SJSA1 (cell line): ENCODE data around the gene PLCL1. TPM values are rescaled to one million over a fixed set of nuclear protein-coding genes. Genes with fewer than 3 reads are reported as not detected.

Source experiments
- DNase-seq, 2 experiments: peaks; one replicate each; pipeline ENCODE4 v3.0.0-alpha.2; 2015 to 2020; ENCODE audit warnings: low spot score in 2 of 2, low read depth in 1 of 2
- H3K27ac ChIP-seq: fragments of 250-450 bp; sonication (Bioruptor Pico); 2 replicates; pipeline ENCODE4 v1.5.1; 2020; ENCODE audit warnings: mild to moderate bottlenecking, moderate library complexity
- H3K27me3 ChIP-seq: fragments of 250-450 bp; sonication (Bioruptor Pico); replicated peaks from 2 replicates; pipeline ENCODE4 v1.5.1; 2020; ENCODE audit warnings: mild to moderate bottlenecking, moderate library complexity
- H3K36me3 ChIP-seq: fragments of 250-450 bp; sonication (Bioruptor Pico); 2 replicates; pipeline ENCODE4 v1.5.1; 2020; ENCODE audit warnings: mild to moderate bottlenecking
- H3K4me1 ChIP-seq: fragments of 250-450 bp; sonication (Bioruptor Pico); replicated peaks from 2 replicates; pipeline ENCODE4 v1.6.1; 2021; ENCODE audit warnings: mild to moderate bottlenecking
- H3K4me3 ChIP-seq: fragments of 250-450 bp; sonication (Bioruptor Pico); 2 replicates; pipeline ENCODE4 v1.5.1; 2020; ENCODE audit warnings: mild to moderate bottlenecking
- H3K9me3 ChIP-seq: fragments of 250-450 bp; sonication (Bioruptor Pico); replicated peaks from 2 replicates; pipeline ENCODE4 v1.5.1; 2020; ENCODE audit warnings: mild to moderate bottlenecking
- total RNA-seq: library from RNA; depleted of rRNA; stranded (reverse); fragments of >200 nt; shearing (Covaris generic); gene quantifications from 2 replicates; pipeline ENCODE4 v1.2.3, GENCODE V29; 2014

The PLCL1 gene
- total RNA-seq, 1 experiment from 2014 or later = 0.03 TPM

GRCh38 chr2:197851451-197851850 lies 47.1 kb downstream of the PLCL1 start:
- peaks cover 9% of the 10 kb centered on the region; the same call in 1 of the 2 replicates for H3K27me3 ChIP-seq
- H3K4me1 ChIP-seq = no peaks in the 10 kb centered on the region
- H3K27ac ChIP-seq = no peak overlapping the region
- H3K36me3 ChIP-seq = no peaks in the 10 kb centered on the region
- no peaks in the 10 kb centered on the region for H3K9me3 ChIP-seq
- no peak overlapping the region for H3K4me3 ChIP-seq
- DNase-seq = no peak

GRCh38 chr2:197852108-197852507 lies 47.7 kb downstream of the PLCL1 start:
- Histone ChIP-seq H3K4me1 (no peaks in the 10 kb centered on the region), H3K9me3 (no peaks in the 10 kb centered on the region), H3K4me3 (no peak overlapping the region), H3K27ac (no peak overlapping the region), H3K36me3 (no peaks in the 10 kb centered on the region), H3K27me3 (peaks cover 4% of the 10 kb centered on the region; the same call in 1 of the 2 replicates)
- no peak for DNase-seq

- no peak for DNase-seq
- H3K4me3 ChIP-seq = no peak overlapping the region
Measured at GRCh38 chr2:197853549-197853948, 49.2 kb downstream of the PLCL1 start.

GRCh38 chr2:197857476-197858107 lies 53.2 kb downstream of the PLCL1 start:
- no peaks in the 10 kb centered on the region for H3K9me3 ChIP-seq
- H3K36me3 ChIP-seq = no peaks in the 10 kb centered on the region
- H3K27me3 ChIP-seq = no peaks in the 10 kb centered on the region
- DNase-seq = no peak
- H3K27ac ChIP-seq = no peak overlapping the region
- no peak overlapping the region for H3K4me3 ChIP-seq
- H3K4me1 ChIP-seq = no peaks in the 10 kb centered on the region

More at GRCh38 chr2:197853549-197853948, 49.2 kb downstream of the PLCL1 start:
- no peaks in the 10 kb centered on the region for H3K27me3 ChIP-seq
- H3K36me3 ChIP-seq = no peaks in the 10 kb centered on the region
- no peak overlapping the region for H3K27ac ChIP-seq
- no peaks in the 10 kb centered on the region for H3K9me3 ChIP-seq
- no peaks in the 10 kb centered on the region for H3K4me1 ChIP-seq

GRCh38 chr2:197858607-197859140 lies 54.3 kb downstream of the PLCL1 start:
- H3K4me3 ChIP-seq = no peak overlapping the region
- H3K9me3 ChIP-seq = no peaks in the 10 kb centered on the region
- H3K36me3 ChIP-seq = no peaks in the 10 kb centered on the region
- no peak for DNase-seq
- H3K27me3 ChIP-seq = no peaks in the 10 kb centered on the region
- no peak overlapping the region for H3K27ac ChIP-seq
- H3K4me1 ChIP-seq = no peaks in the 10 kb centered on the region

GRCh38 chr2:197862246-197862955 lies 58.0 kb downstream of the PLCL1 start:
- DNase-seq = no peak
- H3K9me3 ChIP-seq = no peaks in the 10 kb centered on the region
- no peaks in the 10 kb centered on the region for H3K4me1 ChIP-seq
- no peak overlapping the region for H3K4me3 ChIP-seq
- no peak overlapping the region for H3K27ac ChIP-seq
- 0 out of 2 replicates have a peak, but pooled peaks cover 4% of the 10 kb centered on the region for H3K27me3 ChIP-seq
- no peaks in the 10 kb centered on the region for H3K36me3 ChIP-seq

GRCh38 chr2:197863744-197864143 lies 59.4 kb downstream of the PLCL1 start:
- Histone ChIP-seq H3K4me1 (no peaks in the 10 kb centered on the region), H3K27ac (no peak overlapping the region), H3K27me3 (peaks cover 4% of the 10 kb centered on the region; the same call in 1 of the 2 replicates), H3K4me3 (no peak overlapping the region), H3K9me3 (no peaks in the 10 kb centered on the region), H3K36me3 (no peaks in the 10 kb centered on the region)
- DNase-seq = no peak

GRCh38 chr2:197866455-197866854 lies 62.1 kb downstream of the PLCL1 start:
- H3K27me3 ChIP-seq = peaks cover 4% of the 10 kb centered on the region; the same call in 1 of the 2 replicates
- H3K4me3 ChIP-seq = no peak overlapping the region
- H3K36me3 ChIP-seq = no peaks in the 10 kb centered on the region
- no peak overlapping the region for H3K27ac ChIP-seq
- no peaks in the 10 kb centered on the region for H3K4me1 ChIP-seq
- H3K9me3 ChIP-seq = no peaks in the 10 kb centered on the region
- no peak for DNase-seq

GRCh38 chr2:197867033-197867432 lies 62.6 kb downstream of the PLCL1 start:
- no peaks in the 10 kb centered on the region for H3K4me1 ChIP-seq
- no peak overlapping the region for H3K4me3 ChIP-seq
- no peak overlapping the region for H3K27ac ChIP-seq
- no peaks in the 10 kb centered on the region for H3K9me3 ChIP-seq
- H3K36me3 ChIP-seq = no peaks in the 10 kb centered on the region
- peaks cover 4% of the 10 kb centered on the region; the same call in 1 of the 2 replicates for H3K27me3 ChIP-seq
- no peak for DNase-seq

- Histone ChIP-seq H3K27me3 (peaks cover 4% of the 10 kb centered on the region; the same call in 1 of the 2 replicates), H3K4me1 (no peaks in the 10 kb centered on the region), H3K9me3 (no peaks in the 10 kb centered on the region), H3K36me3 (no peaks in the 10 kb centered on the region), H3K4me3 (no peak overlapping the region), H3K27ac (no peak overlapping the region)
- DNase-seq = no peak
Measured at GRCh38 chr2:197867624-197868023, 63.2 kb downstream of the PLCL1 start.

GRCh38 chr2:197868206-197868605 lies 63.8 kb downstream of the PLCL1 start:
- H3K4me1 ChIP-seq = no peaks in the 10 kb centered on the region
- H3K27ac ChIP-seq = no peak overlapping the region
- no peaks in the 10 kb centered on the region for H3K9me3 ChIP-seq
- DNase-seq = no peak
- no peak overlapping the region for H3K4me3 ChIP-seq
- peaks cover 4% of the 10 kb centered on the region; the same call in 1 of the 2 replicates for H3K27me3 ChIP-seq
- H3K36me3 ChIP-seq = no peaks in the 10 kb centered on the region

- Histone ChIP-seq H3K27ac (no peak overlapping the region), H3K27me3 (peaks cover 4% of the 10 kb centered on the region; the same call in 1 of the 2 replicates), H3K9me3 (no peaks in the 10 kb centered on the region), H3K4me3 (no peak overlapping the region), H3K36me3 (no peaks in the 10 kb centered on the region), H3K4me1 (no peaks in the 10 kb centered on the region)
- no peak for DNase-seq
Measured at GRCh38 chr2:197869041-197869440, 64.6 kb downstream of the PLCL1 start.

- DNase-seq = no peak
- Histone ChIP-seq H3K27ac (no peak overlapping the region), H3K4me1 (no peaks in the 10 kb centered on the region), H3K27me3 (peaks cover 4% of the 10 kb centered on the region; the same call in 1 of the 2 replicates), H3K36me3 (no peaks in the 10 kb centered on the region), H3K4me3 (no peak overlapping the region), H3K9me3 (no peaks in the 10 kb centered on the region)
Measured at GRCh38 chr2:197869501-197870111, 65.2 kb downstream of the PLCL1 start.

GRCh38 chr2:197870137-197870536 lies 65.7 kb downstream of the PLCL1 start:
- H3K4me1 ChIP-seq = no peaks in the 10 kb centered on the region
- no peak overlapping the region for H3K4me3 ChIP-seq
- no peaks in the 10 kb centered on the region for H3K9me3 ChIP-seq
- DNase-seq = no peak
- no peaks in the 10 kb centered on the region for H3K36me3 ChIP-seq
- H3K27me3 ChIP-seq = peaks cover under 1% of the 10 kb centered on the region; the same call in 1 of the 2 replicates
- no peak overlapping the region for H3K27ac ChIP-seq
